GM20431 (cell line): Measurements from ENCODE around the gene MLXIPL.
"Not testable (repeated sequence)": the region's sequence is repeated elsewhere in the genome, so short reads cannot be mapped to it uniquely, and the experiment has no call there.

ENCODE experiments used
- in situ Hi-C: fragments of 300-500 bp; cut with MseI, MboI; formaldehyde crosslinking; loops from one replicate; pipeline ENCODE4 v1.15.0; 2020; ENCODE audit warnings: low sequenced_read_pairs; ENCODE audit not compliant: unreplicated experiment

MLXIPL gene

GRCh38 chr7:73623798-73624668, at the start of gene MLXIPL:
TSS of gene MLXIPL (minus strand) at chr7:73624522. CDS start at chr7:73624492, 30 bp downstream.
- in situ Hi-C loops, result no loop called here

DNA sequence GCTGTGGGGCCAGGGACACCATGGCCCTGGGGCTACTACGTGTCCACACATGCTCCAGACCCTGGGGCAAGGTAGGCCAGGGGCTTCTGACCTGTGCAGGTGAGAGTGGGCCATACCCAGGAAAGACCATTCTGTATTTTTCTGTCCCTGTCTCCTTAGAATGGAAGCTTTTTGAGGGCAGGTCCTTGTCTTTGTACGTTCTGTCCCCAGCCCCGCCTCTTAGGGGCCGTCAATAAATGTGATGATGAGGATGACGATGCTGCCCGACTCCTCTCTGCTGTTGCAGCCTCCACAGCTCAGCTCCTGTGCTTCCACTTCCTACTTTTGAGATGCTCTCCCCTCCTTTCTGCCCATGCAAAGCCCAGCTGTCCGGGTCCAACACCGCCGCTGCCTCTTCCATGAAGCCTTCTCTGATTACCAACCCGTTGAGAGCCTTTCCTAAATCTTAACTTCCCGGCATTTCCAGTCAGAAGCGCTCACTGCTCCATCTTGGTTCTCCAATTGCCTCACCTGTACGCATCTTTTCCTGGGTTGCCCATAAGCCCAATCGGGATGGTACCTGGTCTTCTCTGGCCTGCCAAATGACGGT, 47.6 kb upstream of the MLXIPL start:
- in situ Hi-C loops, result no loop called here

DNA sequence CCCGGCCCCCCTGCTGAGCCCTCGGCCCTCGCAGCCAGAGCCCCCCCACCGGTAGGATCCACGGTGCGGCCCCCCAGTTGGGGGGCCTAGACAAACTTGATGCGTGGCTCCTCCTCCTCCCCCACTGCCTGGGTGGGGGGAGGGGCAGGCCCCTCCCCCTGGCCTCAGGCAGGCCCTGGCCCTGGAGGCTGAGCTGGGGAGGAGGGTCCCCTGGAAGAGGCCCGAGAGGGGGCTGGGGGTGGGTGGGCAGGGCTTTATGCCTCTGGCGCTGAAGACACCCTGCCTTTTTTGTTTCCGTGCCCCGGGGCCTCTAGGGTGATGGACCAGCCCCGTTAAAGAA, 47.0 kb upstream of the MLXIPL start:
- in situ Hi-C loops, result no loop called here

DNA sequence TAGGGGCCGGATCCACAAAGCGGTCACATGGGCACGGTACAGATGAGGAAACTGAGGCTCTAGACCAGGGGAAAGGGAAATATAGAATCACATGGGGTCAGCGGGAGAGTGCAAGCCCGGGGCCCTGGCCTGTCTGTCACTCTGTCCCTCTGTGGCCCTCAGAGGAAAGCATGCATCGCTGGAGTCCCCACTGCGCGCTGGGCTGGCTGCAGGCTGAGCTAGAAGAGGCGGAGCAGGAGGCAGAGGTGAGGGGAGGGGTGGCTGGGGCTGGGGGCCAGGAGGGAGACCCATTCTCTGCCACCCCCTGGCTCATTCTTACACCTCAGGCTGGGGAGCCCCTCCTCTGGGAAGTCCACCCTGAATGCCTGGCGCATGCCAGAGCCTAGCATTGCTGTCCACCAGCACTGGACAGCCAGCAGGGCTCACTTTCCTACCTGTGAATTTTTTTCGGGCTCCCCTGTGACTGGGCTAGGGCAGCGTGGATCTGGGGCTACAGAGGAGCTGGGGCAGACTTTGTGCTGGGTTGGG, 45.6 kb upstream of the MLXIPL start:
- in situ Hi-C loops, result no loop called here

DNA sequence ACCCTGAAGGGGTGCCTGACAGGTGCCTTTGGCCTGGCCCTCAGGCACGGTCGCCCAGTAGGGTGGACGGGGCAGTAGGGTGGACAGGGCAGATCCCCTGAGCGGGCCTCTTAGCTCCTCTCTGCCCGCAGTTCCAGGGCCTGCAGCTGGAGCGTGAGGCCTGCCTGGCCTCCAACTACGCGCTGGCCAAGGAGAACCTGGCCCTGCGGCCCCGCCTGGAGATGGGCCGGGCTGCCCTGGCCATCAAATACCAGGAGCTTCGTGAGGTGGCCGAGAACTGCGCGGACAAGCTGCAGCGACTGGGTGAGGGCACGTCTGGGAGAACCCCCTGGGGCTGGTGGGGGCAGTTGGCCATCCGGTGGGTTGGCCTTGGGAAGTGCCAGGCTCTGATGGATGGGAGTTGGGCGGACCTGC, 45.0 kb upstream of the MLXIPL start:
- in situ Hi-C loops, result no loop called here

DNA sequence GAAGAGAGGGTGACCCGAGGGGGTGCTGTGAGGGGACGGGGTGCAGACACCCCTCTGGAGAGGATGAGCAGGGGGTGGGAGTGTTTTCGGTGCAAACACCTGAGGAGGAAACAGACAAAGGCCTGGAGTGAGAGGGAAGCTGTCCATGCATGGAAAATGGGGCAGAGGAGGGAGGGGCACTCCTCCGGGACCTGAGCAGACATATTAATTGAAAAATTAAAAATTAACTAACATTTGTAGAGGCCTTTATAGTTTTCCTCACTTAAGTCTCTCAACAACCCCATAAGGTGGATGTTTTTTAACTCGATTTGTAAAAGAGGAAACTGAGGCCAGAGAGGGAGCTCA, 44.5 kb upstream of the MLXIPL start:
- in situ Hi-C loops, result no loop called here

- in situ Hi-C loops, result no loop called here
These were observed 44.0 kb upstream of the MLXIPL start for GRCh38 chr7:73668103-73668885.

- in situ Hi-C loops, result no loop called here
These were observed 43.2 kb upstream of the MLXIPL start, which contains the start of gene VPS37D for GRCh38 chr7:73667344-73668102. TSS of gene VPS37D (plus strand) at chr7:73667831. CDS start at chr7:73667959, 128 bp downstream.

GRCh38 chr7:73663033-73663432, 38.7 kb upstream of the MLXIPL start:
- in situ Hi-C loops, result no loop called here

GRCh38 chr7:73660594-73660993, 36.3 kb upstream of the MLXIPL start:
- in situ Hi-C loops, result not testable (repeated sequence)

DNA sequence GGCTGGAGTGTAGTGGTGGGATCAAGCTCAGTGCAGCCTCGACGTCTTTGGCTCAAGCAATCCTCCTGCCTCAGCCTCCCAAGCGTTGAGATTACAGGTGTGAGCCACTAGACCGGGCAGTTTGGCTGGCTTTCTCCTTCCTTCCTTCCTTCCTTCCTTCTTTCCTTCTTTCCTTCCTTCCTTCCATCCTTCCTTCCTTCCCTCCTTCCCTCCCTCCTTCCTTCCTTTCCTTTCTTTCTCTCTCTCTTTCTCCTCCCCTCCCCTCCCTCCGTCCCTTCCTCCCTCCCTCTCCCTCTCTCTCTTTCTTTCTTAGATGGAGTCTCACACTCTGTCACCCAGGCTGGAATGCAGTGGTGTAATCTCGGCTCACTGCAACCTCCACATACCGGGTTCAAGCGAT, 35.7 kb upstream of the MLXIPL start:
- in situ Hi-C loops, result loop anchor here (10.0 kb wide), 1 partner anchor 55 kb away; the partner anchor contains the start of gene STX1A

DNA sequence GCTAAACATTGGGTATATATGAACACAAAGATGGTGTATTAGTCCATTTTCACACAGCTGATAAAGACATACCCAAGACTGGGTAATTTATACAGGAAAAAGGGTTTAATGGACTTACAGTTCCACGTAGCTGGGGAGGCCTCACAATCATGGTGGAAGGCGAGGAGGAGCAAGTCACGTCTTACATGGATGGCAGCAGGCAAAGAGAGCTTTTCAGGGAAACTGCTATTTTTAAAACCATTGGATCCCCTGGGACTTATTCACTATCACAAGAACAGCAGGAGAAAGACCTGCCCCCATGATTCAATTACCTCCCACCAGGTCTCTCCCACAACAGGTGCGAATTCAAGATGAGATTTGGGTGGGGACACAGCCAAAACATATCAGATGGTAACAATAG, 31.0 kb upstream of the MLXIPL start:
- in situ Hi-C loops, result loop anchor here (10.0 kb wide), 1 partner anchor 59 kb away; the partner anchor contains the start of gene STX1A

DNA sequence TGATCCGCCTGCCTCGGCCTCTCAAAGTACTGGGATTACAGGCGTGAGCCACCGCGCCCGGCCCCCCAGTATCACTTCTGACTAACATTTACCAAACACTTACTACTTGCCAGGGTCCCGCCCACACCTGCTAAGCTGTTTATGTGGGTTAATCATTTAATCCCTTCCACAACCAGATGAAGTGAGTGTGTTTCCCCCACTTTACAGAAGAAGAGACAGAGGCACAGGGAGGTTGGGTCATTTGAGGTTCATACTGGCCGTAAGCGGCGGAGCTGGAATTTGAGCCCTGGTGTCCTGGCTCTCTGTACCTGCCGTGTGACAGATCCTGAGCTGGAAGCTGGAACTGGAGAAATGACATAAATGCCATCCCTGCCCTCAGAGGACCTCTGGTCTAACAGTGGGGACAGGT, 28.2 kb upstream of the MLXIPL start:
- in situ Hi-C loops, result loop anchor here (10.0 kb wide), 1 partner anchor 62 kb away; the partner anchor contains the start of gene STX1A

DNA sequence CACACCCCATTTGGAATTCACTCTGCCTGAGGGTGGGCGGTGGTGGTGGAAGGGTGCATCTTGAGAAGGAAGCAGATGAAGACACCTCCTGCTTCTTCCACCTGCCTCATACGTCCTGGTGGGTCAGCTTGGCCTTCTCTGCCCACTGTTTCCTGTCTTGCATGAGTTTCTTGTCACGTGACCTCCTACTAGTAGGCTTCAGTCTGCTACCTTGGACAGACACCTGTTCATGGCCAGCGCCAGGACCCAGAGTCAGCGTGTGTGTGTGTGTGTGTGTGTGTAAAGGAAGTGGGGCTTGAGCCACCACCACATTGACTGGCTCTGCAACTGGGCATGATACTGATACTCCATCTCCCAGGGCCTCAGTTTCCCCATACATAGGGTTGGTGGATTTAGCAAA, 26.2 kb upstream of the MLXIPL start:
- in situ Hi-C loops, result loop anchor here (10.0 kb wide), 1 partner anchor 64 kb away; the partner anchor contains the start of gene STX1A

DNA sequence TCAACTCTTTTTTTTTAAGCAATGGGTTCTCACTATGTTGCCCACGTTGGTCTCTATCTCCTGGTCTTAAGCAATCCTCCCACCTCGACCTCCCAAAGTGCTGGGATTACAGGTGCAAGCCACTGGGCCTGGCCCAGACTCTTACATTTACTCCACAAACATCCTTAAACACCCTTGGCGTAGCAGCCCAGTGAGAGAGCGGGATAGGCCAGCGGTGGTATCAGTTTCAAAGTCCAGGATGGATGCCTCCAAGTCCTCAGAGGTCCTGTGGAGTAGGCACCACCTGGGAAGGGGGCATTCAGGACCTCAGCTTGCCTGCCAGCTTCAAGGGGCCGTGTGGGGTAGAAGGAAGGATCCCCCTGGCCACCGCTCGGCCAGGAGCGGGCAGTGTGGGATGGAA, 25.3 kb upstream of the MLXIPL start:
- in situ Hi-C loops, result no loop called here

GRCh38 chr7:73648593-73649332, 24.4 kb upstream of the MLXIPL start:
- in situ Hi-C loops, result no loop called here

- in situ Hi-C loops, result no loop called here
These were observed 23.6 kb upstream of the MLXIPL start for GRCh38 chr7:73647725-73648592.
